NB4 (cell line): ENCODE results near the gene SH3BGRL2.

Source experiments
- MYC ChIP-seq: IDR thresholded peaks from 2 replicates; pipeline ENCODE4 v1.6.1; 2011; ENCODE audit warnings: low read depth, low read length
- POLR2A ChIP-seq: IDR thresholded peaks from 2 replicates; pipeline ENCODE4 v1.6.1; 2011; ENCODE audit warnings: mild to moderate bottlenecking; ENCODE audit not compliant: insufficient read length; ENCODE audit errors: extremely low read depth
- TF ChIP-seq, protein P1 (sequence below): IDR thresholded peaks from one replicate; pipeline ENCODE4 v1.5.1; 2012; ENCODE audit warnings: low read depth, low read length
- TF ChIP-seq, protein P2 (sequence below): IDR thresholded peaks from 2 replicates; pipeline ENCODE4 v1.6.1; 2011; ENCODE audit warnings: low read depth, low read length

DNA sequence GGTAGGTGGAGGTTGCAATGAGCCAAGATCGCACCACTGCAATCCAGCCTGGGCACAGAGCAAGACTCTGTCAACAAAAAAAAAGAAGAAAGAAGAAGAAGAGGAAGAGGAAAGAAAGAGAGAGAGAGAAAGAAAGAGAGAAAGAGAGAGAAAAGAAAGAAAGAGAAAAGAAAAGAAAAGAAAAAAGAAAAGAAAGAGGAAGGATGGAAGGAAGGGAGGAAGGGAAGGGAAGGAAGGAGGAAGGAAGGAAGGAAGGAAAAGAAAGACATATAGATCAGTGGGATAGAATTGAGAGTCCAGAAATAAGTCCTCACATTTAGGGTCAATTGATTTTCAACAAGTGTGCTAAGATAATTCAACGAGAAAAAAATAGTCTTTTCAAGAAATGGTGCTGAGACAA lies 34.0 kb upstream of the SH3BGRL2 start:
- TF ChIP-seq, protein P1, sequence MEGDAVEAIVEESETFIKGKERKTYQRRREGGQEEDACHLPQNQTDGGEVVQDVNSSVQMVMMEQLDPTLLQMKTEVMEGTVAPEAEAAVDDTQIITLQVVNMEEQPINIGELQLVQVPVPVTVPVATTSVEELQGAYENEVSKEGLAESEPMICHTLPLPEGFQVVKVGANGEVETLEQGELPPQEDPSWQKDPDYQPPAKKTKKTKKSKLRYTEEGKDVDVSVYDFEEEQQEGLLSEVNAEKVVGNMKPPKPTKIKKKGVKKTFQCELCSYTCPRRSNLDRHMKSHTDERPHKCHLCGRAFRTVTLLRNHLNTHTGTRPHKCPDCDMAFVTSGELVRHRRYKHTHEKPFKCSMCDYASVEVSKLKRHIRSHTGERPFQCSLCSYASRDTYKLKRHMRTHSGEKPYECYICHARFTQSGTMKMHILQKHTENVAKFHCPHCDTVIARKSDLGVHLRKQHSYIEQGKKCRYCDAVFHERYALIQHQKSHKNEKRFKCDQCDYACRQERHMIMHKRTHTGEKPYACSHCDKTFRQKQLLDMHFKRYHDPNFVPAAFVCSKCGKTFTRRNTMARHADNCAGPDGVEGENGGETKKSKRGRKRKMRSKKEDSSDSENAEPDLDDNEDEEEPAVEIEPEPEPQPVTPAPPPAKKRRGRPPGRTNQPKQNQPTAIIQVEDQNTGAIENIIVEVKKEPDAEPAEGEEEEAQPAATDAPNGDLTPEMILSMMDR = no peak
- TF ChIP-seq POLR2A = no peak
- TF ChIP-seq, protein P2, sequence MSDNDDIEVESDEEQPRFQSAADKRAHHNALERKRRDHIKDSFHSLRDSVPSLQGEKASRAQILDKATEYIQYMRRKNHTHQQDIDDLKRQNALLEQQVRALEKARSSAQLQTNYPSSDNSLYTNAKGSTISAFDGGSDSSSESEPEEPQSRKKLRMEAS = no peak
- no peak for TF ChIP-seq MYC
